ENCODE data around the gene CCDC33.
"Not testable (repeated sequence)": the region's sequence is repeated elsewhere in the genome, so short reads cannot be mapped to it uniquely, and the experiment has no call there.

The CCDC33 gene

DNA sequence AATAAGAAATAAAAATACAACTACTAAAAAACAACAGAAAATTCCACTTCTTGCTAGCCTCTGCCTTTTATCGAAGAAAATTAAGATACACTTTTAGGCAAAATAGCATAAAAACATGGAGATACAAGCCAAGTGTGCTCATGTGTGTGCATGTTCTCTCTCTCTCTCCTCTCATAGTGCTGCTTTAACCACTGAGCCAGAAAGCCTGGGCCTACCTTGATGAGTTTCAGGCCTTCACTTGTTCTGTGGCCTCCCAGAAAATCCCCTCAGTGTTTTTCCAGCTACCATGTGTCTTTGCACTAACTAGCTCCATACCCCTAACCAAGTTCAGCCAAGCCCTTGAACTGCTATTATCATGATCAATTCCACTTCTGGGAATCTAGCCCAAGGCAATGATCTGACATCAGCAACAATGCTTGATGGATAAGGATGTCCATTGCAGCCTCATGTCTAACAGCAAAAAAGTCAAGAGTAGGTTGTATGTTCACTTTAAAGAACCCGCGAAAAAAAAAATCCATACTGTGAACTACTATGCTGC lies 113.2 kb downstream of the CCDC33 start:
- no peak overlapping the region for H3K4me3 ChIP-seq
- no peaks in the 10 kb centered on the region for H3K4me1 ChIP-seq
- no peak for DNase-seq
- H3K9me3 ChIP-seq: peaks cover 0 to 7% (median 0%) of the 10 kb centered on the region in 3 donors
- no peak overlapping the region for H3K27ac ChIP-seq
- no peaks in the 10 kb centered on the region for H3K36me3 ChIP-seq
- TF ChIP-seq, protein P1, sequence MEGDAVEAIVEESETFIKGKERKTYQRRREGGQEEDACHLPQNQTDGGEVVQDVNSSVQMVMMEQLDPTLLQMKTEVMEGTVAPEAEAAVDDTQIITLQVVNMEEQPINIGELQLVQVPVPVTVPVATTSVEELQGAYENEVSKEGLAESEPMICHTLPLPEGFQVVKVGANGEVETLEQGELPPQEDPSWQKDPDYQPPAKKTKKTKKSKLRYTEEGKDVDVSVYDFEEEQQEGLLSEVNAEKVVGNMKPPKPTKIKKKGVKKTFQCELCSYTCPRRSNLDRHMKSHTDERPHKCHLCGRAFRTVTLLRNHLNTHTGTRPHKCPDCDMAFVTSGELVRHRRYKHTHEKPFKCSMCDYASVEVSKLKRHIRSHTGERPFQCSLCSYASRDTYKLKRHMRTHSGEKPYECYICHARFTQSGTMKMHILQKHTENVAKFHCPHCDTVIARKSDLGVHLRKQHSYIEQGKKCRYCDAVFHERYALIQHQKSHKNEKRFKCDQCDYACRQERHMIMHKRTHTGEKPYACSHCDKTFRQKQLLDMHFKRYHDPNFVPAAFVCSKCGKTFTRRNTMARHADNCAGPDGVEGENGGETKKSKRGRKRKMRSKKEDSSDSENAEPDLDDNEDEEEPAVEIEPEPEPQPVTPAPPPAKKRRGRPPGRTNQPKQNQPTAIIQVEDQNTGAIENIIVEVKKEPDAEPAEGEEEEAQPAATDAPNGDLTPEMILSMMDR (IDR thresholded peaks at IDR 0.05): no peak
- intact Hi-C loops (cut with DNase I; ENCODE audit: low total_unique reads): no loop called here
- H3K27me3 ChIP-seq: peaks cover 0 to 15% of the 10 kb centered on the region in 2 donors

DNA sequence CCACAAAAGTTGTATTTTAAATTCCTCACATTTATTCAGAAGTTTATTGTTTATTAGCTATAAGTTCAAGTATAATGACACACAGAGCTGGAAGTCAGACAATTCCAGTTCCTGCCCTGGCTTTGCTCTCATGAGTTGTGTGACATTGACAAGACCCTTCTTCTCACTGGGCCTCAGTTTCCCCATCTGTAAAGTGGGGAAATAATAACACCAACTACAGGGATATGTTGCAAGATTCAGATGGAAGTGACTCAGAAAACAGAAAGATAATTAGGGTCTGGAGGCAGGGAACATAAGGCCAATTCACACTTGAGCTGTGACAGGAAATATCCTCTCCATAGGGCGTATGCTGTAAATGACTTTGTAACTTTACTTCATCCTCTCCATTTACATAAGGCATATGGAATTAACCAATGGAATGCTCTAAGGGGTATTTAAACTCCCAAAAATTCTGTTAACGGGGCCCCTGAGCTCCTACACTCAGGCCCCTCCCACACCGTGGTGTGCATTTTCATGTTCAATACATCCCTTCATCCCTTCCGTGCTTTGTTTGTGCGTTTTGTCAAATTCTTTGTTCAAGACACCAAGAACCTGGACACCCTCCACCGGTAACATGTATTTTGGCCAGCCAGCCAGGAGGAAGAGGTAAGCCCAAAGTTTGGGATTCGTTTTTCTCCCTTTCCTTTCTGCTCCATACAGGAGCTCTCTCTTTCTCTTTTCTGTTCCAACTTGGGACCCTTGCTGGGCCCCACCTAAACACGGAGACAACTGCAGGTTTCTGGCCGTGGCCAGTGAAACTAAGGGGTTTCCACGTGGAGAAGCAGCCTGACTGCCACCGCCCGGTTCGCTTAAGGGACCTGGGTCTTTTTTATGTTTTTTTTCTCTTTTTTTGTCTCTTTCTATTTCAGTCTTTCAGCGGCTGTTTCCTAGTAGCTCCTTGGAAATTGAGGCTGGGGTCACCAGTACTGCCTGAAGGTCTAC lies 114.5 kb downstream of the CCDC33 start:
- TF ChIP-seq, protein P1 (IDR thresholded peaks at IDR 0.05): no peak
- H3K27me3 ChIP-seq: peaks cover 0 to 17% of the 10 kb centered on the region in 2 donors
- no peak for DNase-seq
- intact Hi-C loops (cut with DNase I; ENCODE audit: low total_unique reads): no loop called here
- H3K9me3 ChIP-seq: peaks cover 0 to 7% (median 0%) of the 10 kb centered on the region in 3 donors
- no peak overlapping the region for H3K4me3 ChIP-seq
- H3K36me3 ChIP-seq: no peaks in the 10 kb centered on the region
- no peaks in the 10 kb centered on the region for H3K4me1 ChIP-seq
- H3K27ac ChIP-seq: no peak overlapping the region

DNA sequence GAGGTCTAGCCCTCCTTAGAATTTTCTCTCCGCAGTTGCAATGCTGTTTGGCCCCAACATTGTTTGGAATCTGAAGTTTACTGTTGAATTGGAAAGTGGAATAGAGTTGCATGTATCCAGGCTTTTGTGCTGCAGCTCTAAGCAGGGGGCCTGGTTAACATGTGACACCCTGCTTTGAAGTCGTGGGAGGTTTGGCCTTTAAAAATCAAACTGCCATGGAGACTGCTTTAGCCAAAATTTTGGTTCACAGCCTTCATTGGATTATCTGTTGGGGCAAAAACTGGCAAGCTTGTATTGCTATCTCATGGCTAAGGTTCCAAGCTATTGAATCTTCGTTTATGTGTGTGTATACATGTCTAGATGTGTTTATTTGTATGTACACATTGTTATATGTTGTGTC lies 115.5 kb downstream of the CCDC33 start:
- intact Hi-C loops (cut with DNase I; ENCODE audit: low total_unique reads): no loop called here
- Histone ChIP-seq H3K27ac (no peak overlapping the region), H3K4me1 (no peaks in the 10 kb centered on the region), H3K36me3 (no peaks in the 10 kb centered on the region), H3K9me3 (peaks cover 0 to 7% (median 0%) of the 10 kb centered on the region in 3 donors), H3K27me3 (peaks cover 0 to 24% of the 10 kb centered on the region in 2 donors), H3K4me3 (no peak overlapping the region)
- DNase-seq: no peak
- TF ChIP-seq, protein P1 (IDR thresholded peaks at IDR 0.05): no peak

DNA sequence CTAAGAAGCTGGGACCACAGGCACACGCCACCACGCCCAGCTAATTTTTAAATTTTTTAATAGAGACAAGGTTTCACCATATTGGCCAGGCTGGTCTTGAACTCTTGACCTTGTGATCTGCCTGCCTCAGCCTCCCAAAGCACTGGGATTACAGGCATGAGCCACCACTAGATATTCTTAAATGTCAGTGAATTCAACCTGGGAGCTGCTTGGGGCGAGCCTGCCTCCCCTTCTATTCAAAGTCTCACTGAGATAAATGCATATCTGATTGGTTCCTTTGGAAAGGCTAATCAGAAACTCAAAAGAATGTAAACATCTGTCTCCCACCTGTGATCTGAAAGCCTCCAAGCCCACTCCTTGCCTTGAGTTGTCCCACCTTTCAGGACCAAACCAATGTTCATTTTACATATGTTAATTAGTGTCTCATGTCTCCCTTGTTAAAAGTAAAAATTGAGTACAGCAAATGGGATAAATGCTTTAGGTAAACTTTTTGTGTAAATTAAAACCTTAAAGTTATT lies 116.3 kb downstream of the CCDC33 start:
- H3K4me3 ChIP-seq: no peak overlapping the region
- no peaks in the 10 kb centered on the region for H3K4me1 ChIP-seq
- intact Hi-C loops (cut with DNase I; ENCODE audit: low total_unique reads): no loop called here
- no peak for DNase-seq
- peaks cover 0 to 24% of the 10 kb centered on the region in 2 donors for H3K27me3 ChIP-seq
- H3K36me3 ChIP-seq: no peaks in the 10 kb centered on the region
- H3K9me3 ChIP-seq: peaks cover 0 to 7% (median 0%) of the 10 kb centered on the region in 3 donors
- no peak overlapping the region for H3K27ac ChIP-seq
- TF ChIP-seq, protein P1 (IDR thresholded peaks at IDR 0.05): no peak

DNA sequence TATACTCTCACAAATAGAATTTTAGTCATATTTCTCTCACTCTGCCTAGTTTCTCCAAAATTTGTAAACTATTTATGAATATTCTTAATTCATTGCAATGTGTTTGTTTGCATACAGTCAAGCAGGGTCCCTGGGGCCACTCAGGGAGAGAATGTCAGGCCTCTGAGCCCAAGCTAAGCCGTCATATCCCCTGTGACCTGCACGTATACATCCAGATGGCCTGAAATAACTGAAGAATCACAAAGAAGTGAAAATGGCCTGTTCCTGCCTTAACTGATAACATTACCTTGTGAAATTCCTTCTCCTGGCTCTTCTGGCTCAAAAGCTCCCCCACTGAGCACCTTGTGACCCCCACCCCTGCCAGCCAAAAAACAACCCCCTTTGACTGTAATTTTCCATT lies 117.9 kb downstream of the CCDC33 start:
- not testable (repeated sequence) for DNase-seq

DNA sequence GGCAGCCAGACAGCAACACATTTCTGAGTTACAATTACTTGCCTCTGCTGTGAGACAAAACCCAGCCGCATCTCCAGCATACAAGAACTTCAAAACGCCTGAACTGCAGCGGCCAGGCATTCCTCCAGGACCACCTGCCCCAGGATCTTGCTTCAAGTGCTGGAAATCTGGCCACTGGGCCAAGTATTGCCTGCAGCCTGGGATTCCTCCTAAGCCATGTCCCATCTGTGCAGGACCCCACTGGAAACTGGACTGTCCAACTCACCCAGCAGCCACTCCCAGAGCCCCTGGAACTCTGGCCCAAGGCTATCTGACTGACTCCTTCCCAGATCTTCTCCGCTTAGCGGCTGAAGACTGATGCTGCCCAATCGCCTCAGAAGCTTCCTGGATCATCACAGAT lies 119.9 kb downstream of the CCDC33 start:
- H3K4me3 ChIP-seq; H3K9me3 ChIP-seq; intact Hi-C loops (cut with DNase I; ENCODE audit: low total_unique reads); H3K27ac ChIP-seq; DNase-seq; H3K36me3 ChIP-seq; H3K4me1 ChIP-seq: not testable (repeated sequence)
- H3K27me3 ChIP-seq: peaks cover 0 to 18% of the 10 kb centered on the region in 2 donors

More for the DNA sequence above, 117.9 kb downstream of the CCDC33 start:
- H3K4me1 ChIP-seq; H3K27ac ChIP-seq; intact Hi-C loops (cut with DNase I; ENCODE audit: low total_unique reads); H3K4me3 ChIP-seq; H3K36me3 ChIP-seq; H3K9me3 ChIP-seq: not testable (repeated sequence)
- H3K27me3 ChIP-seq: peaks cover 0 to 24% of the 10 kb centered on the region in 2 donors

DNA sequence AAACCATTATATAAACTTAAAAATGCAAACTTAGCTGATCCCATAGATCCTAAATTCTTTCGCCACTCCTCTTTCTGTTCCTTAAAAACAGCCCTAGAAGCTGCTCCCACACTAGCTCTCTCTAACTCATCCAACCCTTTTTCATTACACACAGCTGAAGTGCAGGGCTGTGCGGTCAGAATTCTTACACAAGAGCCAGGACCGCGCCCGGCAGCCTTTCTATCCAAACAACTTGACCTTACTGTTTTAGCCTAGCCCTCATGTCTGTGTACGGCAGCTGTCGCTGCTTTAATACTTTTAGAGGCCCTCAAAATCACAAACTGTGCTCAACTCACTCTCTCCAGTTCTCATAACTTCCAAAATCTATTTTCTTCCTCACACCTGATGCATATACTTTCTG lies 121.4 kb downstream of the CCDC33 start:
- H3K36me3 ChIP-seq; intact Hi-C loops (cut with DNase I; ENCODE audit: low total_unique reads); H3K4me3 ChIP-seq; H3K27ac ChIP-seq; DNase-seq; H3K4me1 ChIP-seq; H3K9me3 ChIP-seq: not testable (repeated sequence)
- H3K27me3 ChIP-seq: peaks cover 0 to 12% of the 10 kb centered on the region in 2 donors

DNA sequence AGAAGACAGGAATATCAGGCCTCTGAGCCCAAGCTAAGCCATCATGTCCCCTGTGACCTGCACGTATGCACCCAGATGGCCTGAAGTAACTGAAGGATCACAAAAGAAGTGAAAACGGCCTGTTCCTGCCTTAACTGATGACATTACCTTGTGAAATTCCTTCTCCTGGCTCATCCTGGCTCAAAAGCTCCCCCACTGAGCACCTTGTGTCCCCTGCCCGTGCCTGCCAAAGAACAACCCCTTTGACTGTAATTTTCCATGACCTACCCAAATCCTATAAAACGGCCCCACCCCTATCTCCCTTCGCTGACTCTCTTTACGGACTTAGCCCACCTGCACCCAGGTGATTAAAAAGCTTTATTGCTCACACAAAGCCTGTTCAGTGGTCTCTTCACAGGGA lies 123.2 kb downstream of the CCDC33 start:
- H3K36me3 ChIP-seq; intact Hi-C loops (cut with DNase I; ENCODE audit: low total_unique reads); H3K27ac ChIP-seq; H3K4me3 ChIP-seq; H3K9me3 ChIP-seq; DNase-seq; H3K4me1 ChIP-seq: not testable (repeated sequence)
- peaks cover 0 to 12% of the 10 kb centered on the region in 2 donors for H3K27me3 ChIP-seq

DNA sequence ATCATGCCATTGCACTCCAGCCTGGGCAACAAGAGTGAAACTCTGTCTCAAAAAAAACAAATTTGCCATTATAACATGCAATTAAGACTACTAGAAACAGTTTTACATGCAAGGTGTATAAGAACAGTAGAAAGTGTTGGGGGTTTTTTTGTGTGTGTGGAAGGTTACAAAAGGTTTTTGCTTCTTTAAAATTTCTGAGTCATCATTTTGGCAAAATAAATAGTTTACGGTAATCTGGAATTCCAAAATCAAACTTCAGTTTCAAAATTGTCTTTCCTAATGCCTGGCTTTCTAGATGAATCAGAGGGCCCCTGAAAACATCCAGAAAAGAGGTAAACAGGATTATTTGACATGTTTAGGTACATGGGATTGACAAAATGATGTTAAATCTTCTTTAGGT lies 124.7 kb downstream of the CCDC33 start:
- H3K27ac ChIP-seq; H3K4me3 ChIP-seq; H3K9me3 ChIP-seq; DNase-seq; H3K4me1 ChIP-seq; intact Hi-C loops (cut with DNase I; ENCODE audit: low total_unique reads); H3K36me3 ChIP-seq; H3K27me3 ChIP-seq: not testable (repeated sequence)

Data from tibial artery (tissue), 4 donors.